ENCODE data around the gene TPRN. TPM values are rescaled to one million over a fixed set of nuclear protein-coding genes. Genes with fewer than 3 reads are reported as not detected.

TPRN gene
- total RNA-seq, 2 donors from 2014 or later: 9.0 to 19.1 TPM

DNA sequence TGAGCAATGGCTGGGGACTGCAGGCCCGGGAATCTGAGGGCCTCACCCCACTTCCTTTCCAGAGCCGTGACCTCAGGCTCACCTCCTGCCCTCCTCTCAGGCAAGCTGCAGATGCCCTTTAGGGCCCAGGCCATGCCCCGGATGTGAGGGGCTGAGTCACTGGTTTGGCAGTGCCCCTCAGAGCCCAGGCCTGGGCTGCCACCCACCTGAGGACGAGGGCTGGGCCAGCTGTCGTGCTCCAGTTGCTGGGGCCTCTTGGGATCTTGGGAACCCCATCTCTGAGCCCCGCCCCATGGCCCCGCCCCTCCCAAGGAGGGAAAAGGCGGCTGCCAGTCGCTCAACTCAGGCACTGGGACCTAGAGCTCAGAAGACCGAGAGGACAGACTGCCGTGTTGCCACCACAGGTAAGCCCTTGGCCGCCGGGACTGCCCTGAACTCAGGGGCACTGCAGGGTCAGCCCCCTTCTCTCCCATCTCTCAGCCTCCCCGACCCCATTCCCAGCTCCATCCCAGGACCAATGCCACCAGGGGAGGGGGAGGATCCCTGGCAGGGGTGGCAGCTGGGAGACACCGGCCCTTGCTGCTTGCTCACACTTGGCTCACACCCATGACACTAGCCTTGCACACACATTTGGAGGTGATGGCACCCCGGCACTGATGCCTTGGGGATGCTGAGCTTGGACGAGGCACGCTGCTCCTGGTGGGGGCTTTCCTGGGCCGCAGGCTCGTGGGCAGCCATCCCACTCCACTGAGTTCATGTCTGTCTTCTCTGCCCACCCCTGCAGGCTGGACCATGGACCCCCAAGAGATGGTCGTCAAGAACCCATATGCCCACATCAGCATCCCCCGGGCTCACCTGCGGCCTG, 24.5 kb upstream of the TPRN start, which contains the start of gene CYSRT1:
Gene CYSRT1, plus strand, starts transcription at position 345 of the 865 bp plus-strand sequence. Its CDS starts 448 bp downstream, at position 793.
- Mint-ChIP-seq H3K27me3 (peaks cover 3 to 7% of the 10 kb centered on the region in 2 donors), H3K36me3 (no peaks in the 10 kb centered on the region), H3K4me1 (ENCODE audit: low read depth in 2 of 2) (peaks cover 5 to 6% of the 10 kb centered on the region in 2 donors), H3K4me3 (peak within 1 kb of the TSS; percentile 75), H3K27ac (no peak within 1 kb of the TSS), H3K9me3 (no peaks in the 10 kb centered on the region)
- no peak for DNase-seq (ENCODE audit: low spot score)
- ATAC-seq: no peak

DNA sequence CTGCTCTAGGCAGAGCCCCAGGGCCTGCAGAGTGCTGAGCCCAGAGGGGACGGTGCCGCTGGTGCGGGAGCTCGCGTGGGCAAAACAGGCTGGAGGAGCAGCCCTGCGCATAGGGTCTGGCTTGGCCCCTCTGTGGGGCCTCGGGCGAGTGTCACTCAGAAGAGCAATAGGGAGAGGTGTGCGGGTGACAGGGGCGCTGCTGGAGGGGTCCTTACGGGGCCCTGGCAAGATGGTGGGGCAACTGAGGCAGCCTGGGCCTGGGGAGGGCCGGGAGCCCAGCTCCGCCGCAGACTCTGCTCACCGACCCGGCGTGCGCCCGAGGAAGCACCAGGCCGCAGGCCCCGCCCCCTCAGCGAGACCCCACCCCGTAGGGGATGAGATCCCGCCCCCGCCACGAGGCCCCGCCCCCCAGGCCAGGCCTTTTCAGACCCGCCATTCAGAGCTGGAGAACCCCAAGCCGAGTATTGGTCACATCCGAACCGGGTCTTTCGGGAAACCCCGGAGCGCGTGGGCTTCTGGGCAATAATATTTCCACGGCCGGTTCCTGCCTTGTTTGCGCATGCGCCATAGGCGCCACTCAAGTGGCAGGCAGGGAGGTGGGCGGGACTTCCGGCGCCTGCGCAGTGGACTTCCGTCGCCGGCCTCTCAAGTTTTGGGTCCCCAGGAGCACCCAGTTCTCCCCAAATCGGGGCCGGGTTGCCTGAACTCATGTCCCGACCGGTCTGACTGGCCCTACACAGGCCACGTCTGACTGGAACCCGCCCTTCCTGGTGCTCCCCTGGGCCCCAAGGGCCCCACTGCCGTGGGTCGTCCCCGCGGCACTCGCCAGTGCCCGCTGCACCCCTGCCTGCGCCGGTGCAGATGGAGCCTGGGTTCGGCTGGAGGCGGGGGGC, 22.8 kb upstream of the TPRN start:
- Mint-ChIP-seq H3K4me3 (peak overlapping the region; percentile 75), H3K36me3 (no peaks in the 10 kb centered on the region), H3K9me3 (no peaks in the 10 kb centered on the region), H3K4me1 (ENCODE audit: low read depth in 2 of 2) (peaks cover 5 to 6% of the 10 kb centered on the region in 2 donors), H3K27ac (peak overlapping the region; percentile 21 to 71), H3K27me3 (peaks cover 3 to 7% of the 10 kb centered on the region in 2 donors)
- ATAC-seq: peak; percentile 96 to 97
- peak; percentile 99 for DNase-seq (ENCODE audit: low spot score)

DNA sequence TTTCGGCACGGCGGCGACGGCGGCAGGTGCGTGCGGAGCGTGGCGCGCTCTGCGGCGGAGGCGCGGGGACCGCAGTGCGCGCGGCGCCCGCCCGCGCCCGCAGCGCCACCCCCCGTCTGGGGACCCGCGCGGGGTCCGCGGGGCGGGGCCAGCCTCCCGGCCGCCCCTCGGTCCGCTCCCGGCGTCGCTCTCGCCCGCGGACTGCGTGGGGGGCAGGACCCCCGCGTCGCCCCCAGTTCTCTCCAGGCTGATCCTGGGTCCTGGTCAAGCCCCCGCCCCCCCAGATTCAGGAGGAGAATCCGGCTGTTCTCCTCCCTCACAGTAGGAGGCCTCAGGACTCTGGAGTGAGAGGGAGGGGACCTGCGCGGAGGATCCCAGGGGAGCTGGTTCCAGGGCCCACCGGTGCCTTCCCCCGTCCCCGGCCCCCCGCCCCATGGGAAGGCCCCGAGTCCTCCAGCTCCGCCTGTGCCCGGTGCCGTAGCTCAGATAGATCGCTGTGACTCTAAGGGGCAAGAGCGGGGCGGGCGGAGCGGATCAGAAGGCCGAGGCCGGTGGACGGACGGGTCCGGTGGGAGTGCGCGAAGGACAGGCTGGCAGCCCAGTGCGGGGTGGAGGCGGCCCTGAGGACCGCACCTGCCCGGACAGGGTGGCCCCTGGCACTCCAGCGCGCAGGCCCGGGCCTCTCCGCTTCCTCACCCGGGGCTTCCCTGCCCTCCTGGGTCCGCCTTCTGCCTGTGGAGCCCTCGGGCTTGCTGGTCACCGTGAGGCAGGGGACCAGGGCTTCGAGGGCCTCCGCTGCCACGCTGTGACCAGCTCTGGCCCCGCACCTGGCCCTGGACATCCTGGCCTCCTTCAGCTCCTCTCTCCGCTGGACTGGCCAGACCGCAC, 21.9 kb upstream of the TPRN start, which contains the start of gene RNF208:
Gene RNF208, minus strand, starts transcription at position 51 of the 888 bp plus-strand sequence. CDS start 1,028 bp downstream, outside the sequence.
- DNase-seq (ENCODE audit: low spot score): no peak
- Mint-ChIP-seq H3K4me1 (ENCODE audit: low read depth in 2 of 2) (peaks cover under 1 to 3% of the 10 kb centered on the region in 2 donors), H3K36me3 (no peaks in the 10 kb centered on the region), H3K27ac (peak within 1 kb of the TSS; percentile 21 to 71), H3K27me3 (peaks cover 0 to 2% of the 10 kb centered on the region in 2 donors), H3K9me3 (no peaks in the 10 kb centered on the region), H3K4me3 (peak within 1 kb of the TSS; percentile 75)
- ATAC-seq: no peak

DNA sequence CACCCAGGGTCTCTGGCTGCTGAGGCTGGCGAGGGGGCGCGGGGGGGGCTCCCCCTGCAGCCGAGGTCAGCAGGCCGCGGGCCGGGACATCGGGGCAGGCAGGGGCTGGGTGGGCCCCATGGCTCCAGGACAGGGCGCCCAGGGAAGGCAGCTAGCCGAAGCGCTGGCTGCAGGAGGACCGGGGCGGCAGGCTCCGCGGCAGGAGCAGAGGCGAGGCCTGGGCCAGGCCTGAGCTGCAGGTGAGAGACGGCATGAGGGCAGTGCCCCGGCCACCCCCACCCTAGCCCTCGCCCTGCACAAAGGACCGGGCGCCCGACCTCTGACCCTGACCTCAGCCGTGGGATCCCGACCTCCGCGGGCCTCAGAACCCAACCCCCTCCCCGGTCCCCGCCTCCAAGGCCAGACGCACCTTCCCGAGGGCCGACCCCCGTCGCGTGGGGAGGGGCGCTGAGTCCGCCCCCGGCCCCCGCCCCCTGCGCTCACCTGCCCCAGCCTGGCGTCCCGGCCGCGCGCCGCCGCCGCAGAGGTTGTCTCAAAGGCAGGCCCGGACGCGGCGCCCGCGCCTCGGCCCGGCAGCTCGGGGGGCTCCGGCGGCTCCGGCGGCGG, 21.1 kb upstream of the TPRN start:
- Mint-ChIP-seq H3K36me3 (no peaks in the 10 kb centered on the region), H3K27ac (no peak overlapping the region), H3K27me3 (no peaks in the 10 kb centered on the region), H3K4me1 (ENCODE audit: low read depth in 2 of 2) (peaks cover 0 to 3% of the 10 kb centered on the region in 2 donors), H3K9me3 (no peaks in the 10 kb centered on the region), H3K4me3 (no peak overlapping the region)
- no peak for ATAC-seq
- DNase-seq (ENCODE audit: low spot score): no peak

DNA sequence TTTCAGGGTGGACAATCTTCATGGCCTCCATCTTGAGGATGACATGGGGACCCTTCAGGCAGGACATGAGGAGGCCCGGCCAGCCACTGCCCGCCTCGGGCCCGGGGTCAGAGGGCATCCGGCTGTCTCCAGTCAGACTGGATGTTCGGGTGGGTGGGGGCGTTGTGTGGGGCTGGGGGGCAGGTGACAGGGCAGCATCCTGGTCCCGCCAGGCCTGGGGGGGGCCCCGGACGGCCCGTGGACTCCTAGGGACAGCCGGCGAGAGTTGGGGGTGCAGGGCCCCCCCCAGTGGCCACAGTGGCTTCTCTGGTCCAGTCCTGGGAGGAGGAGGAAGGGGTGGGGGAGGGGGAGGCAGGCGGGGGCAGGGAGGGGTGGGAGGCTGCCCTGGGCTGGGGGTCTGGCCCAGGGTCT, 20.6 kb upstream of the TPRN start:
- Mint-ChIP-seq H3K27me3 (no peaks in the 10 kb centered on the region), H3K4me1 (ENCODE audit: low read depth in 2 of 2) (peaks cover 0 to 3% of the 10 kb centered on the region in 2 donors), H3K4me3 (no peak overlapping the region), H3K27ac (no peak overlapping the region), H3K9me3 (no peaks in the 10 kb centered on the region), H3K36me3 (no peaks in the 10 kb centered on the region)
- no peak for ATAC-seq
- DNase-seq (ENCODE audit: low spot score): no peak

DNA sequence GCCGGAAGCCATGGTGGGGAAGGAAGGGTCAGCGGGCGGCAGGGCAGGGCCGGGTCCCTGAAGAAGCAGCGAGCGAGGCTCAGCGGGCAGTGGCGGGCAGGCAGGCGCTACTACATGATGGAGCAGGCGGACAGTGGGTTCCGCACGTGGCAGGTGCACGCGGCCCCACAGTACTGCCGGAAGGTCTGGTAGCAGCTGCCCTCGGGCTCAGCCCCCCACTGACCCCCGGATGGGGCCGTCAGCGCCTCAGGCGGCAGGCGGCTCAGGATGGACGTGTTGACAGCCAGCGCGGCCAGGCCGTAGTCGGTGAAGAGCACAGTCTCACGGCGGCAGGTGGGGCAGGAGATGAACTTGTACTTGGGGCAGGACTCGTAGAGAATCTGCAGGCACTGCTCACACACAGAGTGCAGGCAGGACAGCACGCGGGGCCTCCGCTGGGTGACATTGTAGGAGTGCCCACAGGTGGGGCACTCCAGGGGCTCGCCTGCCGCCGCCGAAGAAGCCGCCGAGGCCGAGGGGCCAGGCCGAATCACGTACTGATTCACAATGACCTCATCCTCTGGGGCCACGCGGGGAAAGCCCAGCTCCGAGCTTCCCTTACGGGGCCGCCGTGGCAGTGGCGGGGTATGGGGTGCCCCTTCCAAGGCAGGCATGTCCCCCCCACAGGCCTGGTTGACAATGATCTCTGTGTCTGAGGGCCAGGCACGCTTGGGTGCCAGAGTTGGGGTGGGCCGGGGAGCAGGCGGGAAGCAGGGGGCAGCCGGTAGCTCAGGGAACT, 20.0 kb upstream of the TPRN start:
- no peak for ATAC-seq
- no peak for DNase-seq (ENCODE audit: low spot score)
- peaks cover 0 to 3% of the 10 kb centered on the region in 2 donors for H3K4me1 Mint-ChIP-seq (ENCODE audit: low read depth in 2 of 2)
- H3K4me3 Mint-ChIP-seq: no peak overlapping the region
- no peaks in the 10 kb centered on the region for H3K27me3 Mint-ChIP-seq
- H3K9me3 Mint-ChIP-seq: no peaks in the 10 kb centered on the region
- no peak overlapping the region for H3K27ac Mint-ChIP-seq
- no peaks in the 10 kb centered on the region for H3K36me3 Mint-ChIP-seq

DNA sequence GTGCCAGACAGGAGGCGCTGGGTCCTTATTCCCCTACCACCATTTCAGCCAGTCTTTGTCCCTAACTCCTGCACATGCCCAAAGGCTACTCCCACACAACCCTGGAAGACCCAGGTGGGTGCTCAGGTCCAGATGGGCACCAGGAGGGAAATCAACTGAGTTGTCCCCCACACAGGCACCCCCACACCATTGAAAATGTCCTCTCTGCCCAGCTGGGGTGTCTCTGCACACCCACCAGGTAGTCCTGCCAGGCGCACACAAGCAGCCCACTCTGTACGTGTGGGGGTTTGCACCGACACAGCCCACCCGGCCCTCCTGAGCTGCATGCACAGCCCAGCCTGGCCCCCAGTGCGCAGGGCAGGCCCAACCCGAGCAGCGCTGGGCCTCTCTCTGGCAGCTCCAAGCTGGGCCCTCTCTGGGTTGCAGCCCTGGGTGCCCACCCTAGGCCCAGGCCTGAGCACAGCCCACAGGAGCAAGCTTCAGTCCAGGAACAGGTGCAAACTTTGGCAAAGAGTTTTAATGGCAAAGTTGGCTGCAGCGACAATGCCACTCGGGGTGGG, 19.3 kb upstream of the TPRN start:
- DNase-seq (ENCODE audit: low spot score) (no peak), ATAC-seq (no peak)
- no peaks in the 10 kb centered on the region for H3K36me3 Mint-ChIP-seq
- peaks cover 0 to 3% of the 10 kb centered on the region in 2 donors for H3K4me1 Mint-ChIP-seq (ENCODE audit: low read depth in 2 of 2)
- H3K27me3 Mint-ChIP-seq: no peaks in the 10 kb centered on the region
- H3K9me3 Mint-ChIP-seq: no peaks in the 10 kb centered on the region
- no peak overlapping the region for H3K27ac Mint-ChIP-seq
- H3K4me3 Mint-ChIP-seq: no peak overlapping the region

DNA sequence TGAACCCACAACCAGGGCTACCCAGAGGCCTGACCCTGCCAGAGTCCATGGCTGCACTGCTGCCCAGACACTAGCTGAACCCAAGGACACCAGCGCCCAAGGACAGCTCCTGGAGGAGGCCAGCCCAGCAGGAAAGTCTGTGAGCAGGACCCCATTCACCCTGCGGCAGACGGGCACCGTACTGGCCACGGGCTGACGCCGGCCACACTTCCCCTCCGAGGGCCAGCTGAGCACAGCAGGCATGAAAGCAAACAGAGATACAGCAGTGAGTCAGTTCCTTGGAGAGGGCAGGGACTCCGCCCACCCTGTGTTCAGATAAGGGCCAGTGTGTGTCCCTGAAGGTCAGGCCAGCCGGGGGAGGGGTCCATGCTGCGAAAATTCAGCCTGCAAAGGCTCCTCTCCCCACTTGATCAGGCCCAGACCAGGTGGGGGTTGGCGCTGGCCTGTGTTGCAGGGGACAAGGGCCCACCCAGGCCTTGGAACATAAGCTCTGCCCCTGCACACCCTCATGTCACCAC, 18.3 kb upstream of the TPRN start:
- H3K27ac Mint-ChIP-seq: no peak overlapping the region

DNA sequence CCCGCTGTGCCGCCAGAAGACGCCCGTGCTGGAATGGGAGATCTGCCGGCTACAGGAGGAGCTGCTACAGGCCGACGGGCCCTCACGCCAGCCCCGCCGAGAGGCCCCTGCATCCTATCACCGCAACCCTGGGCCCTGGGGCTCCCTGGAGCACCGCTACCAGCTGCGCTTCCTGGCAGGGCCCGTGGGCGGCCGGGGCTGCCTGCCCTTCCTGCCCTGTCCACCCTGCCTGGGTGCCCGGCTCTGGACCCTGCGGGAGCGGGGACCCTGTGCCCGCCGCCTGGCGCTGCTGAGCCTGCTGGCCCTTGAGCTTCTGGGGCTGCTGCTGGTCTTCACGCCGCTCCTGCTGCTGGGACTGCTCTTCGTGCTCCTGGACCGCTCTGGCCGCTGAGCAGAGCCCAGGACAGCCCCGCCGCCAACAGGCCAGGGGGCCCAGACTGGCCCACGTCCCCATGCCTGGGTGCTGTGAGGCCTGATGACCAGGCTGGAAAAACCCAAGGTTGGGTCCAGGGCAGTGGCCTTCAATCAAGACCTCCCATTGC, 17.7 kb upstream of the TPRN start:
- peaks cover 0 to 3% of the 10 kb centered on the region in 2 donors for H3K4me1 Mint-ChIP-seq (ENCODE audit: low read depth in 2 of 2)
- no peak overlapping the region for H3K4me3 Mint-ChIP-seq
- H3K36me3 Mint-ChIP-seq: no peaks in the 10 kb centered on the region
- no peak overlapping the region for H3K27ac Mint-ChIP-seq
- no peak for DNase-seq (ENCODE audit: low spot score)
- ATAC-seq: no peak
- H3K9me3 Mint-ChIP-seq: no peaks in the 10 kb centered on the region
- H3K27me3 Mint-ChIP-seq: no peaks in the 10 kb centered on the region

More for the DNA sequence above, 18.3 kb upstream of the TPRN start:
- no peaks in the 10 kb centered on the region for H3K9me3 Mint-ChIP-seq
- no peaks in the 10 kb centered on the region for H3K36me3 Mint-ChIP-seq
- no peak overlapping the region for H3K4me3 Mint-ChIP-seq
- H3K4me1 Mint-ChIP-seq (ENCODE audit: low read depth in 2 of 2): peaks cover 0 to 3% of the 10 kb centered on the region in 2 donors
- ATAC-seq: no peak
- no peak for DNase-seq (ENCODE audit: low spot score)
- H3K27me3 Mint-ChIP-seq: no peaks in the 10 kb centered on the region

DNA sequence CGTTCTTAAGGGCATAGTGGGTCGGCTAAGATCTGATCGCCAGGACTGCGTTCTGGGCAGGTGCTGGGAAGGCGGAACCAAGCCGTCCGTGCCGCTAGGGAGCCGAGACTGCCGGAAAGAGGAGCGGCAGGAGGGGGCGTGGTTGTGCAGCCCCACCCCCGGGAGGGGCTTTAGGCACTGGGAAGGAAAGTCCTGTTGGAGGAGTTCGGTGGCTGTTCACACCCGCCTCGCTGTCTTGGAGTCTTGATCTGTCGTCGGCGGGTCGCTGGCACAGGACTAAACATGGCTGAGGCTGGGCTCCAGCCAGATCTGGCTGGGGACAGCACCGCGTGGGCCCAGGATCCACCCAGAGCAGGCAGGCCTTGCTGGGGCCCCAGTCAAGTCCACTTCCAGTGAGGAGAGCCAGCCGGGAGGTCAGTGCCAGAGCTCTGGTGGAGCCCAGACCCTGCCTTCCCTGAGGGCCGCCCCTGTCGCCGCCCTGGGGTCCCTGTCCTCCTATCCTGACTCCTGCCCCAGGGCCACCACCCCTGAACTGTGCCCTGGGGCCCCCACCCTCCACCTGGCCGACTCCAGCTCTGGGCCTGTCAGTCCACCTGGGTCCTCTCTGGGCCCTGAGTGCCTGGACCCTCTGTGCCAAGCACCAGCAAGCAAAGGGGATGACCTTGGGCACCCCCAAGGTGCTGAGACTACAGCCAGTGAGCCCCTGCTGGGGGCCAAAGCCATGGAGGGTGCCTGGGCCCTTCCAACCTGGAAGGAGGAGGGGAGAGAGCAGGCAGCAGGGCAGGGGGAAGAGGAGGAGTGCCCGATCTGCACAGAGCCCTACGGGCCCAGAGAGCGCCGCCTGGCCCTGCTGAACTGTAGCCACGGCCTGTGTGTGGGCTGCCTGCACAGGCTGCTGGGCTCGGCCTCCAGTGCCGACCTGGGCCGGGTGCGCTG, 17.0 kb upstream of the TPRN start:
- Mint-ChIP-seq H3K4me1 (ENCODE audit: low read depth in 2 of 2) (no peaks in the 10 kb centered on the region), H3K27ac (no peak overlapping the region), H3K9me3 (no peaks in the 10 kb centered on the region), H3K36me3 (no peaks in the 10 kb centered on the region), H3K4me3 (no peak overlapping the region), H3K27me3 (no peaks in the 10 kb centered on the region)
- ATAC-seq (no peak), DNase-seq (ENCODE audit: low spot score) (no peak)

Measured in natural killer cell treated with Interleukin-12 subunit alpha and Interleukin-12 subunit beta and Interleukin-15 and Interleukin-18, amount 100 ng/mL, for 72 hours (primary cell).